Naive thymus-derived CD8-positive, alpha-beta T cell (primary cell): ENCODE measurements around the gene TAB3. TPM values are rescaled to one million over a fixed set of nuclear protein-coding genes. Genes with fewer than 3 reads are reported as not detected.
A peak's percentile ranks its signal among the peaks of the same experiment; 100 is the strongest.
"Not testable (repeated sequence)": the region's sequence is repeated elsewhere in the genome, so short reads cannot be mapped to it uniquely, and the experiment has no call there.

ENCODE experiments used
- ATAC-seq, 2 donors: fragments of 150-1000 bp; cut with Tn5 transposase in 1 of 2; sonication (Bioruptor Pico), chemical (Tn5 transposase) in 1 of 2; 1 replicate in 1 of 2; 2 replicates in 1 of 2; pipeline ENCODE4 v1.10.0; 2021; ENCODE audit warnings: mild to moderate bottlenecking in 2 of 2, moderate library complexity in 2 of 2
- POLR2A ChIA-PET: fragments of 350-600 bp; sonication (Branson Sonifier 250); formaldehyde crosslinking; loops from one replicate; lab custom pipeline; 2021; ENCODE audit warnings: antibody characterized with exemption; lab: Charles Lee
- DNase-seq, 10 donors: peaks; one replicate each; pipeline versions ENCODE4 v3.0.0 to v3.0.0-alpha.2; 2020 to 2022
- H3K27ac Mint-ChIP-seq, 10 donors: one replicate each; pipeline ENCODE4 v1.8.0; 2020 to 2022; ENCODE audit warnings: mild to moderate bottlenecking in 10 of 10, mixed read lengths in 10 of 10, moderate library complexity in 4 of 10, inconsistent platforms in 1 of 10
- H3K27me3 Mint-ChIP-seq, 5 donors: one replicate each; pipeline ENCODE4 v1.8.0; 2021 to 2022; ENCODE audit warnings: mixed read lengths in 5 of 5
- H3K36me3 Mint-ChIP-seq, 3 donors: one replicate each; pipeline ENCODE4 v1.8.0; 2020 to 2022; ENCODE audit warnings: mixed read lengths in 3 of 3, mild to moderate bottlenecking in 2 of 3, inconsistent platforms in 1 of 3
- H3K4me1 Mint-ChIP-seq, 4 donors: one replicate each; pipeline ENCODE4 v1.8.0; 2021 to 2022; ENCODE audit warnings: mixed read lengths in 4 of 4
- H3K4me3 Mint-ChIP-seq, 10 donors: one replicate each; pipeline ENCODE4 v1.8.0; 2020 to 2022; ENCODE audit warnings: mild to moderate bottlenecking in 10 of 10, mixed read lengths in 10 of 10, moderate library complexity in 6 of 10, inconsistent platforms in 1 of 10
- H3K9me3 Mint-ChIP-seq, 9 donors: one replicate each; pipeline ENCODE4 v1.8.0; 2020 to 2022; ENCODE audit warnings: mixed read lengths in 9 of 9, mild to moderate bottlenecking in 3 of 9, inconsistent platforms in 1 of 9, moderate library complexity in 1 of 9
- polyA plus RNA-seq, 3 donors: library from polyadenylated mRNA; unstranded; fragments of 300-500 nt; fragmentation: Illumina TruSeq; gene quantifications; one replicate each; pipeline ENCODE4 v1.2.3, GENCODE V29; 2021
- total RNA-seq, 8 experiments: library from RNA in 2 of 8; stranded (reverse) in 2 of 8; gene quantifications; one replicate each; pipeline ENCODE4 v1.2.3 and lab custom pipeline; 2021 to 2026

Gene TAB3
- total and polyA plus RNA-seq, 5 experiments from 2014 or later: 5.5 to 25.0 (median 6.0) TPM

DNA sequence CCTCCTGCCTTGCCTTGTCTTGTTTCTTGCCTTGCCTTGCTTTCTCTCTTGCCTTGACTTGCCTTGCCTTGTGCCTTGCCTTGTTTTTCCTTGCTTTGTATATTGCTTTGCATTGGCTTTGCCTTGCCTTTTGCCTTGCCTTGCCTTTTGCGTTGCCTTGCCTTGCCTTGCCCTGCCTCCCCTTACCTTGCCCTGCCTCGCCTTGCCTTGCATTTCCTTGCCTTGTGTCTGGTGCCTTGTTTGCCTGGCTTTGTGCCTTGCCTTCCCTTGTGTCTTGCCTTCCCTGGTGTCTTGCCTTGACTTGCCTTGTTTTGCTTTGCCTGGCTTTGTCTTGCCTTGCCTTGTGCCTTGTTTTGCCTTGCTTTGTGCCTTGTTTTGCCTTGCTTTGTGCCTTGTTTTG, 89.7 kb downstream of the TAB3 start:
- ATAC-seq (no peak), DNase-seq (no peak)
- H3K36me3 Mint-ChIP-seq: no peaks in the 10 kb centered on the region
- H3K27me3 Mint-ChIP-seq: peaks cover 0 to 4% (median 0%) of the 10 kb centered on the region in 5 donors
- H3K4me3 Mint-ChIP-seq: no peak overlapping the region
- no peaks in the 10 kb centered on the region for H3K4me1 Mint-ChIP-seq
- POLR2A ChIA-PET: no interaction called here
- no peak overlapping the region for H3K27ac Mint-ChIP-seq
- peaks cover 0 to 2% (median 0%) of the 10 kb centered on the region in 9 donors for H3K9me3 Mint-ChIP-seq

DNA sequence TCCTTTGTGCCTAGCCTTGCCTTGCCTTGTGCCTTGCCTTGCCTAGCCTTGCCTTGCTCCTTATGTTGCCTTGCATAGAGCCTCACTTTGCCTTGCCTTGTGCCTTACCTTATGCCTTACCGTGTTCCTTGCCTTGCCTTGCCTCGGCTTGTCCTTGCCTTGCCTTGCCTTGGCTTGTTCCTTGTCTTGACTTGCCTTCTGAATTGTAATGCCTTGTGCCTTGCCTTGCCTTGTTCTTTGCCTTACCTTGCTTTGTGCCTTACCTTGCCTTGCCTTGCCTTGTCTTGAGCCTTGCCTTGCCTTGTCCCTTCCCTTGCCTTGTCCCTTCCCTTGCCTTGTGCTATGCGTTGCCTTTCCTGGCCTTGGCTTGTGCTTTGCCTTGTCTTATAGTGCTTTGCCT, 90.2 kb downstream of the TAB3 start:
- Mint-ChIP-seq H3K36me3 (no peaks in the 10 kb centered on the region), H3K9me3 (peaks cover 0 to 2% (median 0%) of the 10 kb centered on the region in 9 donors), H3K27ac (no peak overlapping the region), H3K4me3 (no peak overlapping the region), H3K27me3 (peaks cover 0 to 4% (median 0%) of the 10 kb centered on the region in 5 donors), H3K4me1 (no peaks in the 10 kb centered on the region)
- no peak for ATAC-seq
- no peak for DNase-seq
- POLR2A ChIA-PET: no interaction called here

DNA sequence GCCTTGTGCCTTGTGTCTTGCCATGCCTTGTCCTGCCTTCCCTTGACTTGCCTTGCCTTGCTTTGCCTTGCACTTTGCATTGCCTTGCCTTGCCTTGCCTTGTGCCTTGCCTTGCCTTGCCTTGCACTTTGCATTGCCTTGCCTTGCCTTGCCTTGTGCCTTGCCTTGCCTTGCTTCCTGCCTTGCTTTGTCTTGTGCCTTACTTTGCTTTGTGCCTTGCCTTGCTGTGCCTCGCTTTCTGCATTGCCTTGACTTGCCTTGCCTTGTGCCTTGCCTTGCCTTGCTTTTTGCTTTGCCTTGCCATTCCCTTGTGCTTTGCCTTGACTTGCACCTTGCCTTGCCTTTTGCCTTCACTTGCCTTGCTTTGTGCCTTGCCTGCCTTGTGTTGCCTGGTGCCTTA, 91.8 kb downstream of the TAB3 start:
- H3K27ac Mint-ChIP-seq, H3K9me3 Mint-ChIP-seq, H3K4me3 Mint-ChIP-seq, H3K27me3 Mint-ChIP-seq, DNase-seq, POLR2A ChIA-PET, ATAC-seq, H3K36me3 Mint-ChIP-seq, H3K4me1 Mint-ChIP-seq: not testable (repeated sequence)

DNA sequence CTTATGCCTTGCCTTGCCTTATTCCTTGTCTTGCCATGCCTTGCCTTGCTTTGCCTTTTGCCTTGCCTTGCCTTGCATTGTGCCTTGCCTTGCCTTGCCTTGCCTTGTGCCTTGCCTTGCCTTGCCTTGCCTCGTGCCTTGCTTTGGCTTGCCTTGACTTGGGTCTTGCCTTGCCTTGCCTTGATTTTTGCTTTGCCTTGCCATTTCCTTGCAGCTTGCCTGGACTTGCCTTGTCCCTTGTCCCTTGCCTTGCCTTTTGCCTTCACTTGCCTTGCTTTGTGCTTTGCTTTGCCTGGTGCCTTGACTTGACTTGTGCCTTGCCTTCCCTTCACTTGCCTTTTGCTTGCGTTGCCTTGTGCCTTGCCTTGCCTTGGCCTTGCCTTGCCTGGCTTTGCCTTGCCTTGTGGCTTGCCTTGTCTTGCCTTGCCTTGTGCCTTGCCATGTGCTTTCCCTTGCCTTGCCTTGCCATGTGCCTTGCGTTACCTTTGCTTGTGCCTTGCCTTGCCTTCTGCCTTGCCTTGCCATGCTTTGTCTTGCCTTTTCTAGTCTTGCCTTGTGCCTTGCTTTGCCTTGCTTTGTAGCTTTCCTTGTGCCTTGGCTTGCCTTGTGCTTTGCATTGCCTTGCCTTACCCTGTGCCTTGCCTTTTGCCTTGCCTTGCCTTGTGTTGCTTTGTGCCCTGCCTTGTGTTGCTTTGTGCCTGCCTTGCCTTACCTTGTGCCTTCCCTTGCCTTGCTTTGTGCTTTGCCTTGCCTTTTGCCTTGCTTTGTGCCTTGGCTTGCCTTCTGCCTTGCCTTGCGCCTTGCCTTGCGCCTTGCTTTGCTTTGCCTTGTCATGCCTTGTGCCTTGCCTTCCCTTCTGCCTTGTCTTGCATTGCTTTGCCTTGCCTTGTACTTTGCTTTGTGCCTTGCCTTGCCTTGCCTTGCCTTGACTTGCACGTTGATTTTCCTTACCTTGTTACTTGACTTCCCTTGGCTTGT, 92.8 kb downstream of the TAB3 start:
- peak overlapping the region in 1 of 10 donors; percentile 5 for H3K4me3 Mint-ChIP-seq
- peaks cover 0 to 9% (median 0%) of the 10 kb centered on the region in 9 donors for H3K9me3 Mint-ChIP-seq
- no peaks in the 10 kb centered on the region for H3K4me1 Mint-ChIP-seq
- H3K27me3 Mint-ChIP-seq: peaks cover 0 to 4% (median 0%) of the 10 kb centered on the region in 5 donors
- no peak overlapping the region for H3K27ac Mint-ChIP-seq
- no peaks in the 10 kb centered on the region for H3K36me3 Mint-ChIP-seq
- ATAC-seq: no peak
- no peak for DNase-seq
- POLR2A ChIA-PET: no interaction called here

DNA sequence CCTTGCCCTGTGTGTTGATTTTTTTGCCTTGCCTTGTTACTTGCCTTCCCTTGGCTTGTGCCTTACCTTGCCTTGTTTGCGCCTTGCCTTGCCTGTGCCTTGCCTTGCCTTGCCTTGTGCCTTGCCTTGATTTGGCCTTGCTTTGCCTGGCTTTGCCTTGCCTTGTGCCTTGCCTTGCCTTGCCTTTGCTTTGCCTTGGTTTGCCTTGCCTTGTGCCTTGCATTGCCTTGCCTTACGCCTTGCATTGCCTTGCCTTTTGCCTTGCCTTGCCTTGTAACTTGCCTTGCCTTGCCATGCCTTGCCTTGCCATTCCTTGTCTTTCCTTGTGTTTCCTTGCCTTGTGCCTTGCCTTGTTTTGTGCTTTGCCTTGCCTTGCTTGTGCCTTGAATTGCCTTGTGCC, 94.6 kb downstream of the TAB3 start:
- no peak for DNase-seq
- Mint-ChIP-seq H3K36me3 (no peaks in the 10 kb centered on the region), H3K4me3 (no peak overlapping the region), H3K27ac (no peak overlapping the region), H3K9me3 (peaks cover 0 to 9% (median 0%) of the 10 kb centered on the region in 9 donors), H3K4me1 (no peaks in the 10 kb centered on the region), H3K27me3 (peaks cover 0 to 4% (median 0%) of the 10 kb centered on the region in 5 donors)
- ATAC-seq: no peak
- POLR2A ChIA-PET: no interaction called here

DNA sequence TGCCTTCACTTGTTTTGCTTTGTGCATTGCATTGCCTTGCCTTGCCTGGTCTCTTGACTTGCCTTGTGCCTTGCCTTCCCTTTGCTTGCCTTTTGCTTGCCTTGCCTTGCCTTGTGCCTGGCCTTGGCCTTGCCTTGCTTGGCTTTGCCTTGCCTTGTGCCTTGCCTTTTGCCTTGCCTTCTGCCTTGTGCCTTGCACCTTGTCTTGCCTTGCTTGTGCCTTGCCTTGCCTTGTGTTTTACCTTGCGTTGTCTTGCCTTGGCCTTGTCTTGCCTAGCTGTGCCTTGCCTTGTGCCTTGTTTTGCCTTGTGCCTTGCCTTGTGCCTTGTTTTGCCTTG, 95.3 kb downstream of the TAB3 start:
- POLR2A ChIA-PET: no interaction called here
- Mint-ChIP-seq H3K4me3 (no peak overlapping the region), H3K4me1 (no peaks in the 10 kb centered on the region), H3K27ac (no peak overlapping the region), H3K9me3 (peaks cover 0 to 14% (median 0%) of the 10 kb centered on the region in 9 donors), H3K36me3 (no peaks in the 10 kb centered on the region), H3K27me3 (peaks cover 0 to 4% (median 0%) of the 10 kb centered on the region in 5 donors)
- DNase-seq (no peak), ATAC-seq (no peak)

DNA sequence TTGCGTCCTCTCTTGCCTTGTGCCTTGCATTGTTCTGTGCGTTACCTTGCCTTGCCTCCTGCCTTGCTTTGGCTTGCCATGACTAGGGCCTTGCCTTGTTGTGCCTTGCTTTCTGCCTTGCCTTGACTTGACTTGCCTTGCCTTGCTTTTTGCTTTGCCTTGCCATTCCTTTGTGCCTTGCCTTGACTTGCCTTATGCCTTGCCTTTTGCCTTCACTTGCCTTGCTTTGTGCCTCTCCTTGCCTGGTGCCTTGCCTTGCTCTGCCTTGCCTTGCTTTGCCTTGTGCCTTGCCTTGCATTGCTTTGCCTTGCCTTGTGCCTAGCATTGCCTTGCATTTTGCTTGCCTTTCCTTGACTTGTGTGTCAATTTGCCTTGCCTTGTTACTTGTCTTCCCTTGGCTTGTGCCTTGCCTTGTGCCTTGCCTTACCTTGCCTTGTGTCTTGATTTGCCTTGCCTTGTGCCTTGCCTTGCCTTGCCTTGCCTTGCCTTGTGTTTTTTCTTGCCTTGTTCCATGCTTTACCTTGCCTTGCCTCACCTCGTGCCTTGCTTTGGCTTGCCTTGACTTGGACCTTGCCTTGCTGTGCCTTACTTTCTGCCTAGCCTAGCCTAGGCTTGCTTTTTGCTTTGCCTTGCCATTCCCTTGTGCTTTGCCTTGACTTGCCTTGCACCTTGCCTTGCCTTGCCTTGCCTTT, 95.8 kb downstream of the TAB3 start:
- peaks cover 0 to 4% (median 0%) of the 10 kb centered on the region in 5 donors for H3K27me3 Mint-ChIP-seq
- H3K27ac Mint-ChIP-seq: no peak overlapping the region
- DNase-seq (no peak), ATAC-seq (no peak)
- H3K4me1 Mint-ChIP-seq: no peaks in the 10 kb centered on the region
- peaks cover 0 to 17% (median 0%) of the 10 kb centered on the region in 9 donors for H3K9me3 Mint-ChIP-seq
- no peak overlapping the region for H3K4me3 Mint-ChIP-seq
- H3K36me3 Mint-ChIP-seq: no peaks in the 10 kb centered on the region
- POLR2A ChIA-PET: no interaction called here

DNA sequence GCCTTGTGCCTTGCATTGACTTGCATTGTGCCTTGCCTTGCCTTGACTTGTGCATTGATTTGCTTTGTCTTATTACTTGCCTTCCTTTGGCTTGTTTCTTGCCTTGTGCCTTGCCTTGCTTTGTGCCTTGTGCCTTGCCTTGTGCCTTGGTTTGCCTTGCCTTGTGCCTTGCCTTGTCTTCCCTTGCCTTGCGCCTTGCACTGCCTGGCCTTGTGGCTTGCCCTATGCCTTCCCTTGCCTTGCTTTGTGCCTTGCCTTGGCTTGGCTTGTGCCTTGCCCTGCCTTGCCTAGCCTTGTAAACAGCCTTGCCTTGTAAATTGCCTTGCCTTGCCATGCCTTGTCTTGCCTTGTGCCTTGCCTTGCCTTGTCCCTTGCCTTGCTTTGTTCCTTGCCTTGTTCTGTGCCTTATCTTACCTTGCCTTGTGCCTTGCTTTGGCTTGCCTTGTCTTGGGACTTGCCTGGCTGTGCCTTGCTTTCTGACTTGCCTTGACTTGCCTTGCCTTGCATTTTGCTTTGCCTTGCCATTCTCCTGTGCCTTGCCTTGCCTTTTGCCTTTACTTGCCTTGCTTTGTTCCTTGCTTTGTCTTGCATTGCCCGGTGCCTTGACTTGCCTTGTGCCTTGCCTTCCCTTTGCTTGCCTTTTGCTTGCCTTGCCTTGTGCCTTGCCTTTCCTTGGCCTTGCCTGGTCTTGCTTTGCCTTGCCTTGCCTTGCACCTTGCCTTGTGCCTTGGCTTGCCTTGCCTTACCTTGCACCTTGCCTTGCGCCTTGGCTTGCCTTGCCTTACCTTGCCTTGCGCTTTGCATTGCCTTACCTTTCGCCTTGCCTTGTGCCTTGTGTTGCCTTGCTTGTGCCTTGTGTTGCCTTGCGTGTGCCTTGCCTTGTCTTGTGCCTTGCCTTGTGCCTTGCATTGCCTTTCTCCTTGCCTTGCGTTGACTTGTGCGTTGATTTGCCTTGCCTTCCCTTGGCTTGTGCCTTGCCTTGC, 97.5 kb downstream of the TAB3 start:
- Mint-ChIP-seq H3K9me3 (peaks cover 0 to 17% (median 0%) of the 10 kb centered on the region in 9 donors), H3K27ac (no peak overlapping the region), H3K4me1 (no peaks in the 10 kb centered on the region), H3K27me3 (peaks cover 0 to 4% (median 0%) of the 10 kb centered on the region in 5 donors), H3K4me3 (no peak overlapping the region), H3K36me3 (no peaks in the 10 kb centered on the region)
- POLR2A ChIA-PET: no interaction called here
- no peak for DNase-seq
- no peak for ATAC-seq

DNA sequence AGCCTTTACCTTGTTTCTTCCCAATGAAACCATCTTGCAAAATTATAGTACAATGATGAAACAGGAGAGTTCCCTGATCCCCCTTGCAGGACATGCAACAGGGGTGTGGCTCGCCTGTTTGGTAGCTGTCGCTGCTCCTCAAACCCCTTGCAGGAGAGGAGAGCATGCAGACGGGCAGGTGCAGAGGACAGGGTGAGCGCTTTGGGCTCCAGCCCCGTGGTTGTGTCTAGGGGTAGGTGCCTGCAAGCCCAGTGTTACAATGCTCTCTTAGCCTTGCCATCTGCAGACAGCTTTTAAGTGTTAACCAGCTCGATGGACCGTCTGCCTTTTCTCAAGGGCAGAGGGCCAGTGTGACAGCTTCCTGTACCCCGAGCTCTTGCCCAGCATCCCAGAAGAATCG, 102.0 kb downstream of the TAB3 start:
- no peak for DNase-seq
- Mint-ChIP-seq H3K36me3 (no peaks in the 10 kb centered on the region), H3K9me3 (peaks cover 0 to 17% (median 0%) of the 10 kb centered on the region in 9 donors), H3K27ac (peak overlapping the region in 1 of 10 donors; percentile 66), H3K27me3 (no peaks in the 10 kb centered on the region), H3K4me1 (no peaks in the 10 kb centered on the region), H3K4me3 (no peak overlapping the region)
- ATAC-seq: no peak
- POLR2A ChIA-PET: no interaction called here

DNA sequence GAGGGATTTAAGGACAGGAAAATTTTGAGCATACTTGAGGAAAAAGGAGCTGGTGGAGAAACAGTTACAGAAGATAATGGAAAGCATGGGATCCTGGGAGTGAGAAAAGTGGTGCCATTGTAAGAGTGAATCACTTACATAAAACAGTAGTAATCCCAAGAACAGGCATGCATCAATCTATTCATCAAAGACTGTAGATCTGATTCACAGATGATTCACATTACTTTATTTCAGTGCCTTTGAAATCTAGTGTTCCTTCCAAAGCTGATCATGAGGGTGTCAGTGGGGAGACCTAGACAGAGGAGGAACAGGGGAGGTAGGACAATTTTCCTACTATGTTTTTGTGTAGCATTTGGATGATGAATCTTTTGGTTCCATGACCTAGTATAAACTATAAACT, 102.7 kb downstream of the TAB3 start:
- H3K9me3 Mint-ChIP-seq: peaks cover 0 to 17% (median 0%) of the 10 kb centered on the region in 9 donors
- H3K27me3 Mint-ChIP-seq: no peaks in the 10 kb centered on the region
- POLR2A ChIA-PET: no interaction called here
- H3K27ac Mint-ChIP-seq: no peak overlapping the region
- no peaks in the 10 kb centered on the region for H3K36me3 Mint-ChIP-seq
- DNase-seq: no peak
- H3K4me1 Mint-ChIP-seq: no peaks in the 10 kb centered on the region
- no peak overlapping the region for H3K4me3 Mint-ChIP-seq
- no peak for ATAC-seq

DNA sequence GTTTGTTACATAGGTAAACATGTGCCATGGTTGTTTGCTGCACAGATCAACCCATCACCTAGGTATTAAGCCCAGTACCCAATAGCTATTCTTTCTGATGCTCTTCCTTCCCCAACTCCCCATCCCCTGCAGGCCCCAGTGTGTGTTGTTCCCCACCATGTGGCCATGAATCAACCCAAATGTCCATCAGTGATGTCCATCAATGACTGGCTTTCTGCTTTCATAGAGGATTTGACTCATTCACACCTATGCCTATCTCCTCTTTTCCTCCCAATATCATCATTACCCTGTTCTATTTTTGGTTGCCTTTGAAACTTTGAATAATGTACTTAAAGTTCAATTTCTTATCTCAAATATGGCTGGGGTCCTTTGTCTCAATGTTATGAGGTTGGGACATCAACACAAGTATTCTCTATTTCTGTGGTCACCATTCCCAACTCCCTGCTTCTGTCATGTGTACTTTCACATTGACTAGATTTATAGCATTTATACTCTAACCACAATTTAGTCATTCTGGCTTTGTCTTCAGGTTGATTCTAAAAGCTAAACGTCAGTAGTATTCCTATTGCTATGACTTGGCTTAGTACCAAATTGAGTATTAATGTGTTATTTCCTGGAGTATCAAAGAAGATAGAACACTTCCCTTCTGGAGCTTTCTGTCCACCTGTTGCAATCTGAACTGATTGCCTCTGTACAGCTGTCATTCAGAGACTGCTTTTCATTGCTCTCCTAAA, 107.2 kb downstream of the TAB3 start:
- no peak overlapping the region for H3K4me3 Mint-ChIP-seq
- H3K36me3 Mint-ChIP-seq: peaks cover 0 to 1% (median 0%) of the 10 kb centered on the region in 3 donors
- ATAC-seq (no peak), DNase-seq (no peak)
- H3K27ac Mint-ChIP-seq: no peak overlapping the region
- no peaks in the 10 kb centered on the region for H3K9me3 Mint-ChIP-seq
- H3K27me3 Mint-ChIP-seq: peaks cover 0 to 3% (median 0%) of the 10 kb centered on the region in 5 donors
- no peaks in the 10 kb centered on the region for H3K4me1 Mint-ChIP-seq
- POLR2A ChIA-PET: no interaction called here
